A549 (cell line): Measurements from ENCODE around the gene CARD10. TPM values are rescaled to one million over a fixed set of nuclear protein-coding genes. Genes with fewer than 3 reads are reported as not detected.

Source experiments
- ATAC-seq, 2 experiments: fragments of 200-7000 bp in 1 of 2; fragments of >200 bp in 1 of 2; cut with Nextera tagmentation in 1 of 2; cut with Tn5 transposase in 1 of 2; 3 replicates each; pipeline versions ENCODE4 v1.8.0 to v1.9.1; 2018 to 2020; ENCODE audit warnings: mild to moderate bottlenecking in 1 of 2, moderate library complexity in 1 of 2
- CTCF ChIA-PET: fragments of 300-600 bp; sonication (Branson Sonifier 250); formaldehyde crosslinking; extraction: SDS; loops from one replicate; lab custom pipeline; 2021; ENCODE audit warnings: antibody characterized with exemption, inconsistent platforms; lab: Yijun Ruan, JAX
- POLR2A ChIA-PET: fragments of 350-600 bp; formaldehyde crosslinking; extraction: SDS; loops from one replicate; lab custom pipeline; 2021; ENCODE audit warnings: antibody characterized with exemption, inconsistent platforms; lab: Yijun Ruan, JAX
- DNase-seq, 2 experiments: peaks; one replicate each; pipeline versions ENCODE4 v3.0.0 to v3.0.0-alpha.2; 2011 to 2016; ENCODE audit warnings: low read depth in 1 of 2, low spot score in 1 of 2
- FAIRE-seq: peaks from 2 replicates; lab custom pipeline; 2011; peaks lifted over from hg19 to GRCh38; lab: Jason Lieb, UNC
- H3K27ac ChIP-seq, 2 experiments: fragments of >200 bp; sonication (Bioruptor Twin); formaldehyde crosslinking; 3 replicates each; pipeline ENCODE4 v1.5.1; 2016 to 2017
- H3K4me1 ChIP-seq: fragments of >200 bp; sonication (Bioruptor Twin); formaldehyde crosslinking; 3 replicates; pipeline ENCODE4 v1.6.1; 2016
- H3K4me2 ChIP-seq: fragments of >200 bp; sonication (Bioruptor Twin); formaldehyde crosslinking; 3 replicates; pipeline ENCODE4 v1.6.1; 2016
- H3K4me3 ChIP-seq: fragments of >200 bp; sonication (Bioruptor Twin); formaldehyde crosslinking; 3 replicates; pipeline ENCODE4 v1.5.1; 2016
- H3K9me3 ChIP-seq: fragments of >200 bp; sonication (Bioruptor Twin); formaldehyde crosslinking; 3 replicates; pipeline ENCODE4 v1.6.1; 2016
- BHLHE40 ChIP-seq: IDR thresholded peaks from 2 replicates; pipeline ENCODE4 v1.6.1; 2012; ENCODE audit warnings: low read depth, low read length, inconsistent platforms
- CEBPB ChIP-seq, 2 experiments: fragments of >200 bp in 1 of 2; sonication (Bioruptor Twin) in 1 of 2; formaldehyde crosslinking in 1 of 2; IDR thresholded peaks; 2 replicates each; pipeline ENCODE4 v1.6.1; 2012 to 2016
- CHD4 ChIP-seq: fragments of 200-600 bp; sonication (generic); IDR thresholded peaks from 2 replicates; pipeline ENCODE4 v1.6.1; 2016; ENCODE audit warnings: antibody characterized with exemption, mild to moderate bottlenecking, borderline replicate concordance
- CTCF ChIP-seq: fragments of >200 bp; sonication (Bioruptor Twin); formaldehyde crosslinking; IDR thresholded peaks from 3 replicates; pipeline ENCODE4 v1.5.1; 2016
- EHMT2 ChIP-seq: fragments of 200-600 bp; sonication (generic); IDR thresholded peaks from 2 replicates; pipeline ENCODE4 v1.6.1; 2016; ENCODE audit warnings: antibody characterized with exemption, low read depth, mild to moderate bottlenecking, moderate library complexity
- ELK1 ChIP-seq: fragments of 150-350 bp; IDR thresholded peaks from 2 replicates; pipeline ENCODE4 v1.6.1; 2014; ENCODE audit warnings: low read depth, mild to moderate bottlenecking, low read length
- FOSL2 ChIP-seq, 2 experiments: fragments of 450-650 bp in 1 of 2; fragments of >200 bp in 1 of 2; sonication (Bioruptor Twin) in 1 of 2; formaldehyde crosslinking; IDR thresholded peaks; 2 replicates each; pipeline versions ENCODE4 v1.5.0 to v1.6.1; 2016 to 2020; ENCODE audit warnings: mild to moderate bottlenecking in 1 of 2, moderate library complexity in 1 of 2
- HDAC2 ChIP-seq: fragments of 200-600 bp; sonication (generic); IDR thresholded peaks from 2 replicates; pipeline ENCODE4 v1.6.1; 2016
- HES2 ChIP-seq: fragments of >200 bp; sonication (Bioruptor Twin); formaldehyde crosslinking; IDR thresholded peaks from 2 replicates; pipeline ENCODE4 v1.6.1; 2016
- HOXA7 ChIP-seq: fragments of 250-450 bp; sonication (Bioruptor Pico); IDR thresholded peaks from 2 replicates; pipeline ENCODE4 v1.5.0; 2020; ENCODE audit warnings: mild to moderate bottlenecking, moderate library complexity
- HOXB5 ChIP-seq: fragments of 250-450 bp; sonication (Bioruptor Pico); IDR thresholded peaks from 2 replicates; pipeline ENCODE4 v1.5.0; 2020; ENCODE audit warnings: mild to moderate bottlenecking, moderate library complexity
- JUN ChIP-seq, 2 experiments: fragments of >200 bp; sonication (Bioruptor Twin); formaldehyde crosslinking; IDR thresholded peaks; 2 replicates in 1 of 2; 3 replicates in 1 of 2; pipeline ENCODE4 v1.6.1; 2016 to 2017
- JUNB ChIP-seq: fragments of >200 bp; sonication (Bioruptor Twin); formaldehyde crosslinking; IDR thresholded peaks from 2 replicates; pipeline ENCODE4 v1.6.1; 2016
- MAX ChIP-seq: IDR thresholded peaks from 2 replicates; pipeline ENCODE4 v1.6.1; 2012
- NR3C1 ChIP-seq: fragments of >200 bp; sonication (Bioruptor Twin); formaldehyde crosslinking; IDR thresholded peaks from 3 replicates; pipeline ENCODE4 v1.6.1; 2017
- PHF8 ChIP-seq: fragments of 200-600 bp; sonication (generic); IDR thresholded peaks from 2 replicates; pipeline ENCODE4 v1.6.1; 2016; ENCODE audit warnings: low read depth, mild to moderate bottlenecking, antibody characterized with exemption, moderate library complexity, borderline replicate concordance
- RAD21 ChIP-seq, 2 experiments: fragments of >200 bp in 1 of 2; sonication (Bioruptor Twin) in 1 of 2; formaldehyde crosslinking in 1 of 2; IDR thresholded peaks in 1 of 2; conservative IDR thresholded peaks in 1 of 2; 2 replicates in 1 of 2; 3 replicates in 1 of 2; pipeline ENCODE4 v1.6.1; 2012 to 2018; ENCODE audit warnings: inconsistent platforms in 1 of 2
- REST ChIP-seq: fragments of 200-600 bp; sonication (generic); IDR thresholded peaks from 2 replicates; pipeline ENCODE4 v1.6.1; 2016; ENCODE audit warnings: antibody characterized with exemption, mild to moderate bottlenecking, moderate library complexity
- SMC3 ChIP-seq: fragments of >200 bp; sonication (Bioruptor Twin); formaldehyde crosslinking; IDR thresholded peaks from 3 replicates; pipeline ENCODE4 v1.6.1; 2018; ENCODE audit warnings: inconsistent platforms
- TP53 ChIP-seq: fragments of 250-450 bp; sonication (Bioruptor Pico); IDR thresholded peaks from 2 replicates; pipeline ENCODE4 v1.5.0; 2021; ENCODE audit warnings: mild to moderate bottlenecking, moderate library complexity
- ZC3H11A ChIP-seq: fragments of 450-650 bp; IDR thresholded peaks from 2 replicates; pipeline ENCODE4 v1.6.1; 2014; ENCODE audit warnings: antibody characterized with exemption, mild to moderate bottlenecking
- WGBS: methylation state at CpG from one replicate; pipeline ENCODE4 v1.1.6; 2017; ENCODE audit errors: missing lambda C conversion rate; 5-methylcytosine and 5-hydroxymethylcytosine counted together
- polyA plus RNA-seq, 4 experiments: library from polyadenylated mRNA; depleted of rRNA in 3 of 4; stranded (reverse); fragments of >200 nt; fragmentation: RNase III in 1 of 4; extraction: RNeasy Plus Mini Kit Qiagen cat#74134 plus additional on column Dnase treatment in 1 of 4; gene quantifications; 2 replicates in 3 of 4; 3 replicates in 1 of 4; pipeline ENCODE4 v1.2.3, GENCODE V29; 2011 to 2017

CARD10 gene
- polyA plus RNA-seq, 2 of the 4 experiments (the other 2 are of a cell fraction) = 8.3 to 15.3 TPM

- TF ChIP-seq REST (0 out of 2 replicates have a peak, but pooled peaks have one; percentile 11), FOSL2 (IDR thresholded peaks at IDR 0.05) (no peak), FOSL2 (CRISPR knock-in tag; IDR thresholded peaks at IDR 0.05) (0 out of 2 replicates have a peak, but pooled peaks have one; percentile 10), BHLHE40 (no peak), HES2 (no peak), RAD21 (conservative IDR thresholded peaks at IDR 0.05 in 1 of 2, IDR thresholded peaks at IDR 0.05 in 1 of 2) (peak; percentile 32 to 44; a peak in 3 of 5 replicates), MAX (peak; percentile 98), NR3C1 (no peak), TP53 (no peak), CEBPB (IDR thresholded peaks at IDR 0.05) (peak; percentile 62 to 93), ELK1 (no peak), SMC3 (peak; percentile 56), ZC3H11A (no peak), HDAC2 (no peak), HOXB5 (CRISPR knock-in tag) (no peak), JUNB (no peak), PHF8 (no peak), EHMT2 (no peak), HOXA7 (no peak), CHD4 (no peak), JUN (IDR thresholded peaks at IDR 0.05) (no peak)
Measured at GRCh38 chr22:37561212-37562048, 42.2 kb upstream of the CARD10 start (continued).

- FAIRE-seq = no peak
- ChIA-PET POLR2A (interaction anchor here (0.7 to 1.5 kb wide), 3 partner anchors 11 to 232 kb away, joined by 3 to 8 read pairs (median 3); no protein-coding TSS in a partner anchor), CTCF (interaction anchor here (0.7 to 18.5 kb wide), 7 partner anchors 15 to 168 kb away, joined by 3 to 771 read pairs (median 11); partner anchors contain the start of gene LGALS2)
- Histone ChIP-seq H3K9me3 (no peaks in the 10 kb centered on the region), H3K27ac (peak overlapping the region; percentile 100), H3K4me2 (peak overlapping the region; percentile 98), H3K4me1 (peaks cover 60% of the 10 kb centered on the region), H3K4me3 (peak overlapping the region; percentile 98)
- 0% methylated on average over 2 of the region's 72 CpGs for WGBS
- peak; percentile 16 for ATAC-seq
- no peak for DNase-seq
- TF ChIP-seq MAX (0 out of 2 replicates have a peak, but pooled peaks have one; percentile 27), PHF8 (peak; percentile 24; the same call in 1 of the 2 replicates), CTCF (no peak), JUN (IDR thresholded peaks at IDR 0.05) (peak in 1 of 2 experiments; percentile 56; a peak in 3 of 5 replicates)
Measured at GRCh38 chr22:37560608-37561211, 41.5 kb upstream of the CARD10 start.
